Testis (tissue), 2 donors: ENCODE data around the gene SBK1.

Experiments used
- POLR2A ChIP-seq: fragments of 450-650 bp; IDR thresholded peaks from one replicate; pipeline ENCODE4 v1.6.1; 2017; ENCODE audit warnings: antibody characterized with exemption, mild to moderate bottlenecking, moderate library complexity
- TF ChIP-seq, protein P1 (sequence below), 3 experiments: fragments of 450-650 bp in 2 of 3; fragments of 200-600 bp in 1 of 3; sonication (generic) in 1 of 3; IDR thresholded peaks; one replicate each; pipeline ENCODE4 v1.5.1; 2016 to 2019; ENCODE audit warnings: antibody characterized with exemption in 3 of 3, mild to moderate bottlenecking in 2 of 3, moderate library complexity in 1 of 3

DNA sequence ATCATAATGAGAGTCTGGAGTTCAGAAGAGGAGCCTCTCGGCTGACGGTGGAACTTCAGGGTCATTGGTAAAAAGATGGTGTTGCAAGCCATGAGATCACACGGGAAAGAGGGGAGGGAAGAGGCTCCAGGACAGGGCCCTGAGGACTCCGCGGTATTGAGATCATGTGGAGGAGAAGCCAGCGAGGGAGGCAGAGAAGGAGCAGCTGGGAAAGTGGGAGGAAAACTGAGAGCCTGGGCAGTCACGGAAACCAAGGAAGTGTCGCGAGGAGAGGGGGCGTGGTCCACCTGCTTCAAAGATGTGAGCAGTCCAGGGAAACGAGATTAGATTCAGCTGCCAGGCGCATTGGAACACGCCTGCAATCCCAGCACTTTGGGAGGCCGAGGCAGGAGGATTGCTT is 27.7 kb upstream of the SBK1 start:
- TF ChIP-seq, protein P1, sequence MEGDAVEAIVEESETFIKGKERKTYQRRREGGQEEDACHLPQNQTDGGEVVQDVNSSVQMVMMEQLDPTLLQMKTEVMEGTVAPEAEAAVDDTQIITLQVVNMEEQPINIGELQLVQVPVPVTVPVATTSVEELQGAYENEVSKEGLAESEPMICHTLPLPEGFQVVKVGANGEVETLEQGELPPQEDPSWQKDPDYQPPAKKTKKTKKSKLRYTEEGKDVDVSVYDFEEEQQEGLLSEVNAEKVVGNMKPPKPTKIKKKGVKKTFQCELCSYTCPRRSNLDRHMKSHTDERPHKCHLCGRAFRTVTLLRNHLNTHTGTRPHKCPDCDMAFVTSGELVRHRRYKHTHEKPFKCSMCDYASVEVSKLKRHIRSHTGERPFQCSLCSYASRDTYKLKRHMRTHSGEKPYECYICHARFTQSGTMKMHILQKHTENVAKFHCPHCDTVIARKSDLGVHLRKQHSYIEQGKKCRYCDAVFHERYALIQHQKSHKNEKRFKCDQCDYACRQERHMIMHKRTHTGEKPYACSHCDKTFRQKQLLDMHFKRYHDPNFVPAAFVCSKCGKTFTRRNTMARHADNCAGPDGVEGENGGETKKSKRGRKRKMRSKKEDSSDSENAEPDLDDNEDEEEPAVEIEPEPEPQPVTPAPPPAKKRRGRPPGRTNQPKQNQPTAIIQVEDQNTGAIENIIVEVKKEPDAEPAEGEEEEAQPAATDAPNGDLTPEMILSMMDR (IDR thresholded peaks at IDR 0.05): no peak
- no peak for TF ChIP-seq POLR2A
